Activated CD8-positive, alpha-beta memory T cell treated with anti-CD3 and anti-CD28 coated beads for 24 hours (primary cell): ENCODE data around the gene DAAM2.

ENCODE experiments used
- DNase-seq: peaks from one replicate; pipeline ENCODE4 v3.0.0-alpha.2; 2020

Gene DAAM2

DNA sequence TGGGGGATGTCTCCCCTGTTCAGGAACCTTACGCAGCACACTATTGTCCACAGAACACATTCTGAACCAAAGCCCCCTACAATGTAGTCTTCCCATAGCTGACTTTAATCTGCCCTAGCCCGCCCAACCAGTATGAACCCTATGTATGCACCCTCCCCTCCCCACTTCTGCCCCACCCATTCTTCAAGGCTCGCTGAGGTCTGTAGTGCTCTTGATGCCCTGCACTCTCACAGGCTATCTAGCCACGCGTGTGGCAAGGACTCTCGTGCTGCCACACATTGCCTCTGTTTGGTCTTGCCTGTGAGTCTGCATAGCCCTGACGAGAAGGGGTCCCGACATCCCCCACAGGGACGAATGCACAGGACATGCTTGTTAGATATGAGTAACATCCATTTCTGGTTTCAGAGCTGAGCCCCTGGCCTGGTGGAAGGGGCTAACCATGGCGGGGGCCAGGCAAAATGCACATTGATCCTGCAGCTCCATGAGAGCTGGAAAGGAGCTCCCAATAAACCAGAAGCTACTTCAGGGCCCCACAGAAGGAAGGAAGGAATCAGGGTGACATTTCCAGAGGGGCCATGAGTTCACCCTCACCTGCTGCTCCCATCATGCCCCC lies 119.4 kb downstream of the DAAM2 start:
- no peak for DNase-seq

DNA sequence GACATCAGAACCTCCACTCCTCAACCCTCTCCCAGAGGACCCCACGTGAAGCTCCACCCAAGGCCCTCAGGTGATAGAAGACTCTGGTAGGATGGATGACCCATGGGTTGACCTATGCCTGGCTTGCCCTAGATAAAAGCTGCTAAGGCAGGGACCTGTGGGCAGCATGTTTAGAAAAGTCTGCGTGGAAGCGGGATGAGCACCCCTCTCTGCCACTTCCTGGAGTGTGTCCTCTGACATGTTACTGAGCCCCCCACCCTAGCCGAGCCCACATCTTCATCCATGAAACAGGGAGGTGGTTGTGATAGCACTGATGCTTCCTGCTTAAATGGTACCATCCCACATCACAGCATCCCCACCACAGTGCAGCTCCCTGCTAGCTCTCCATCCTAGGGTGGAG lies 120.3 kb downstream of the DAAM2 start:
- no peak for DNase-seq

DNA sequence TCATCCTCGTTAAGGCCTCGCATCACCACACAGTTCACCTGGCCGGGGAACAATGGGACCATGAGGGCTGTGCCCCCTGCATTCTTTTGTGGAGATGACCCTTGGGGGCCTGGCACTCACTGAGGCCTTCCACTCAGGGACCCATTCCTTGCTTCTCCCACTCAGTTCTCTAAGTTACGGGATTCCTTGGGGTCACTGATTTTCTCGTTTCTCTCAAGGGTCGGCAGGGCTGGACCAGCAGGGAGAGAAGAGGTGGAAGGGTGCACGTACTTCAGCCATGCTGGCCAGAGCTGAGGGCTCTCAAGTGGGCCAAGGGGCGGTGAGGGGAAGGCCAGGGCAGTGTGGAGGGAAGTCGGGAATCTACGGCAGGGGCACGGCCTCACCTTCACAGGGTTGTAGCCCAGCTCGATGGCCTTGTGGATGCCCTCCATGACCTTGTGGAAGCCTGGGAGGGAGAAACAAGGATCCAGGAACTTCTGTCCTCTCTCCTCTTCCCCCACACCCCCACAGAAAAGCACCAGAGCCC lies 121.3 kb downstream of the DAAM2 start:
- no peak for DNase-seq

DNA sequence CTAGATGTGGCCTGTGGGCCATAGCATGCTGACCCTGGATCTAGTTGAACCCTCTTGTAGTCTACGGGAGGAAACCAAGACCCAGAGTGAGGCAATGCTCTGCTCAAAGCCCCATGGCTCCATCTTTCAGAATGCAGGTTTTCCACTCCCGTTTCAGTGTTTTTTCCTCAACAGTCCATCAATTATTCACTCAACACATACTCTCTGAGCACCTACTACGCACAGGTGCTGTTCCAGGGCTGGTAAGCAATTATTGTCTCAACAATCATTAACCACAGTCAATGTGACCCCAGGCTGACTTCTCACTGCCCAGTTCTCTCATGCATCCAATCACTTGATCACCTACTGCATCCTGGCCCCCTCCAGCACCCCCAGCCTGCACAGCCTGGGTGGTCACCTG lies 122.1 kb downstream of the DAAM2 start:
- DNase-seq = no peak

DNA sequence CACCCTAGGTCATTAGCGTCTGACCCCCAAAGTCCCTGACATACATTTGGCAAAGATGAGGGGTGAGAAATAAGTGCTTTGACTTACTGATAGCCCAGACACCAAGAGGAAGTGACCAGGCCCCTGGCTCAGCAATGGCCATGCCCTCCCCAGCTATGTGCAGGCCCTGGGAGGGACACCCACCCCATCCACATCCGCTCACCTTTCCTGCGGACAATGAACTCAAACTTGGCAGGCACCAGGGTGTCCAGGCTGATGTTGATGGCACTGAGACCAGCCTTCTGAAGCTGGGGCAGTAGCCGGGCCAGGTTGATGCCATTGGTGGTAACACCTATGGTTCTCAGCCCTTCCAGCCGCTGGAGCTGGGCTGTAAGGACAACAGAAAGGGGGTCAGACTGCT lies 123.7 kb downstream of the DAAM2 start:
- DNase-seq = no peak

DNA sequence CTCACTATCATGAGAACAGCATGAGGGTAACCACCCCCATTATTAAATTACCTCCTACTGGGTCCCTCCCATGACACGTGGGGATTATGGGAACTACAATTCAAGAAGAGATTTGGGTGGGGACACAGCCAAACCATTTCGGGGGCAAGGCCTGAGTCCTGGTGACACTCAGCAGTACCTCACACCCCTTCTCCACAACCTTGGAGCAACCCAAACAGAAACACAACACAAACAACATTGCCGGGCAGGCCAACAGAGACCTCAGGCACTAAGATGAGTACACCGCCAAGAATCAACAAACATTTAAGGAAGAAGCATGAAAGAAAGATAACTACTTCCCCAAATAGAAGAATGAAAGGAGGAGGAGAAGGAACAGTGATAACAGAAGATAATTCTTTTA lies 125.2 kb downstream of the DAAM2 start:
- DNase-seq = no peak

DNA sequence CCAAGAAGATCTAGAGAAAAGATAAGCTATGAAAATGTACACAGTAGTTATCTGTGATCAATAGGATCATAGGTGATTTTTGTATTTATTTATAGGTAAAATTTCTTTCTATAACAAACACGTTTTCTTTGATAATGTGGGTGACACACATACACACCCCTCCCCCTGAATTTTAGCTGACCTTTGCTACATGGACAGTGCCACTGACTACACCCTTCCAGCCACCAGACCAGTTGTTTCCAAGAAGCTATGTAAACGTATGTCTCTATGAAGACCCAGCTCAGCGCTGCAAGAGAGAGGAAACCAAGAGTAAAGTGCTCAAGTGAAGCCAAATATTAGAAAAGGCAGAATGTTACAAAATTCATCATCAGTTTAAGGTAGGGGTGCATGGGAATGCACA lies 125.8 kb downstream of the DAAM2 start:
- no peak for DNase-seq

DNA sequence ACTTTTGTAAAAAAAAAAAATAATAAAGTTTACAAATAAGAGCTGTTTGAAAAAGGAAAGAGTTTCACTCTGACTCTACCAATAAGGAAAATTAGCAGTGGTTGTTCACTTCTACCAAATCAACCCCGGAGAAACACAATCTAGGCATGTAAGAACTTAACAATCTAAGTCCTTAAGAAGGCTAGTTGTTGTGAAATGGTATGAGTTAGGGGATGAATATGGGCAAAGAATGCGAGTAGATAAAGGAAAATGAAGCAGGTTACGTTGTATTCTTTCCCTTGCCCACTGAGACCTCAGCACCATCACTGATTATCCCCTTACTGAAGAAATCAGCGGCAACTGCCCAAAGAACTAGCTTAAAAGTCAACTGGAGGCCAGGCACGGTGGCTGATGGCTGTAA lies 126.7 kb downstream of the DAAM2 start:
- no peak for DNase-seq

DNA sequence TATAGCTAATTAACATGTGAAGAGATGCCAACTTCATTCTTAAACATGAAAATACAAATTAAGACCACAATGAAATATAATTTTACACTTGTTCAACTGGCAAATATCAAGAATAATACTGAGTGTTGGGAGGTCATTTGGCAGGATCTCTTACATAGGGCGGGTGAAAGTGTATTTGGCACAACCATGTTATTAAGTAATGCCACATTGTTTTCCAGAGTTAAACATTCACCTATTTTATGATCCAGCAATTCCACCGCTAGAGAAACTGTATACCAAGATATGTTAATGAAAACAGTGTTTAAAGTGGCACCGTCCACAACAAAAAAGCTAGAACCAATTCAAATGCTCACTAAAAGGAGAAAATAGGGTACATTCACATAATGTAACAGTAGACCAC lies 128.0 kb downstream of the DAAM2 start:
- no peak for DNase-seq

DNA sequence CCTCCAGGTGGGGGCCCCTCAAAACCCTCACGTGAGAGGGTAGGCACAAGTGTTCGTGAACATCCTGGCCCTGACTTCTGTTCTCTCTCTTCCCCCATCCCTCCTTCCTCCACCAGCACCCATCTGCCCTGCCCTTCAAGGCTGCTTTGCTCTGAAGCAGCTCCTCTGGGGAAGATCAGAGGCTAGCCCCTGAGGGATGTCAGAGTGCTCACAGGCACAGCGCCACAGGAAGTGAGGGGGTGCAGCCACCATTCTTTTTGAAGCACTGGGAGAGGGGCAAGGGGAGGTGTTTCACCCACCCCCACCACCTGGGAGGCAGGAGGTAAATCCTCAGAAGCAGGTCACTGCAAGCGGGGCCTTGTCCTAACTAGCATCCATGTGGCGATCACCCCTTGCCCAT lies 130.6 kb downstream of the DAAM2 start:
- no peak for DNase-seq

DNA sequence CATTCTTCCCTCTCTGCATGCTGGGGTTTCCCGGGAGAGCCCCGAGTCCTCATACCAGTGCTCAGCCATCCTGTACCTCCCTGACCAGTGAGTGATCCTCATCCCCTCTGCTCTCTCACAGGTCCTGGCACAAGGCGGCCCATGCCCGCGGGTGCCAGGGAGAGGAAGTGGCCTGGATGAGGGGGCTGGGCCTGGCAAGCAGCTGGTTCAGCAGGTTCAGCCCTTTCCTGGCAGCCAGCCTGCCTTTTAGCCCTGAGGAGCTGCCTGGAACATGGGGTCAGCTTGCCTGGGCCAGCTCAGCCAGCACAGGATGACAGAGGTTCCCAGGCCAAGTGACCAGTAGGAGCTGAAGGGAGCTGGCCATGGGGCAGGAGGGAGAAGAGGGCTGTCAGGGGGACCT lies 131.2 kb downstream of the DAAM2 start:
- DNase-seq = no peak

DNA sequence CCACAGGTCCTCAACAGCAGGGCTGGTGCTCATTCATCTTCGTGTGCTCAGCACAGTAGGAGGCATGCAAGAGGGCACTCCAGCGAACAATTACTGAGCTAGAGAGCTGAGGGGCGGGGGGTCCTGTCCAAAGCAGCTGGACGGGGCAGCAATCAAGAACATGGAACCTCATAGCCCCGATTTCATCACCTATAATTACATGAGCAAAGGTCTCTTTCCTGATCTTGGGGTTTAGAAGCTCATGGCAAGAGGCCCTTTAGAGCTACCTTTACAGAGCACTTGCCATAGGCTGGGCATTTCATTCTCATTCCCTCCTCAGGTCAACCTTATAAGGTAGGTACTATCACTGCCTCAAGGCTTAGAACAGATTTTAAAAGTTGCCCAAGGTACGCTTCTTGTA lies 131.7 kb downstream of the DAAM2 start:
- DNase-seq = no peak

DNA sequence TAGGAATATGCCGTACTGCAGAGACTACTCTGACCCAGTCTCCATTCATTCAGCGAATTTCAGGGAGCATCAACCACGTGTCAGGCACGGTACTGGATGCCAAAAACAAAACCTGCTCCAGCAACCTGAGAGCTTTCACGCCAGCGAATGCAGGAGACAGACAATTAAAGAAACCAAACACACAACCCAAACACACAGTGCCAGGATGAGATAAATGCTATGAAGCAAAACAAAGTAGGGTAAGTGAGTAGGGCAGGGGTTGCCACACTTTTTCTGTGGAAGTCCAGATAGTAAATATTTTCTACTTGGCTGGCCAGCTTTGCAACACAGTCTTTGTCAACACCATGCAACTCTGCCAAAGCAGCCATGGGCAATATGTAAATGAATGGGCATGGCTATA lies 132.1 kb downstream of the DAAM2 start:
- no peak for DNase-seq

DNA sequence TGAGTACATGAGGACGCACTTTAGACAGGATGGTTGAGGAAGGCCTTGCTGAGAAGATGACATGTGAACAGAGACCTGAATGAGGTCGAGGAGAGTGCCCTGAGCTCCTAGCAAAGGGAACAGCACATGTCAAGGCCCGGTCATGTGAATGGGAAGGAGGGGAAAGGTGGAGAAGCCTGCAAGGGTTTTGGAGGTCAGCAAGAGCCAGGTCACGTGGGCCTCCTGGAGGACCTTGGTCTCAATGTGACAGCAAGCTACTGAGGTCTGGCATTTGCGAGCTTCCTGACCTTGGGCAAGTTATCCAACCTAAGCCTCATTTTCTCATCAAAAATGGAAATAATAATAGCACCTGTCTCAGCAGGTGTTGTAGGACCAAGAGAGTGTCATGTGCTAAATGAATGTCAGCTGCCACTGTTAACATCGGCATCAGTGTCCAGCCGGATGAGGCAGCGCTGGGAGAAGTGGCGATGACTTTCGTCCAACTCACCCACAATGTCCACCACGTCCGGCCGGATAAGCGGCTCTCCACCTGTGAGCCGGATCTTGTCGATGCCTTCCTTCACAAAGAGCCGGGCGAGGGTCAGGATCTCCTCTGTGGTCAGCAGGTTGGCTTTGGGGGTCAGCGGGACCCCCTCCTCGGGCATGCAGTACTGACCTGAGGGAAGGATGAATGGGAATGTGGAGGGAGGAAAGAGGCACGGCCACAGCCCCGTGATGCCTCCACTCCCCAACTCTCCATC lies 133.2 kb downstream of the DAAM2 start:
- no peak for DNase-seq

DNA sequence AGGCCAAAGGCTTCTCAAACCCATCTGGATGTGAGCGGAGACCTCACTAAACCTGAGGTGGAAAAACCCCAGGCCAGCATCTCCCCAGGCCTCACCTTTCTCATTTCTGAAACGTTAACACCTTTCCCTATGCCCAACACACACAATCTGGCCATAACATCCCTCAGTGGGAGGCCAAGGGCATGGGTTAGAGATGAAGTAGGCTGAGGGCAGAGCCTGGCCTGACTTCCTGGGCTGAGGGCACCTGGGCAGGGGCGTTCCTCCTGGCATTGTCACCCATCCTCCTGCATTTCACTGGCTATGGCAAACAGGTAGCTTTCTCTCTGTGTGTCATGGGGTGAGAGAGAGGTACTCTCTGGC lies 133.7 kb downstream of the DAAM2 start:
- no peak for DNase-seq

DNA sequence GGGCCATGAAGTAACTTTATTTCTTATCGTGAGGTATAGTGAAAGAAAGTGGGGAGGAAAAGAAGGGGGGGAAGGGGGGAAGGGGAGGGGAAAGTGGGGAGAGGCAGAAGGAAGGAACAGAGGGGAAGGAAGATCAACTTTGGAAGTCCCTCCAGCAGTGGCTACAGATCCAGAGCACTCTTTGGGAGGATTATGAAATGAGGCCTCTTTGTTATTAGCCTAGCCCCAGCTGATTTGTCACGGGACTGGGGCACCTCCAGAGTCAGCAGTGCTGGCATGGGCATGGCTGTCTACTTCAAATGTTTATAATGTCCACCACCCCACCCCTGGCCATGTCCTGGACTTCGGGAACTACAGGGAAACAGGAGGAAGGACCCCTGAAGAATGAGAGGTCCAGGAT lies 134.5 kb downstream of the DAAM2 start:
- no peak for DNase-seq

DNA sequence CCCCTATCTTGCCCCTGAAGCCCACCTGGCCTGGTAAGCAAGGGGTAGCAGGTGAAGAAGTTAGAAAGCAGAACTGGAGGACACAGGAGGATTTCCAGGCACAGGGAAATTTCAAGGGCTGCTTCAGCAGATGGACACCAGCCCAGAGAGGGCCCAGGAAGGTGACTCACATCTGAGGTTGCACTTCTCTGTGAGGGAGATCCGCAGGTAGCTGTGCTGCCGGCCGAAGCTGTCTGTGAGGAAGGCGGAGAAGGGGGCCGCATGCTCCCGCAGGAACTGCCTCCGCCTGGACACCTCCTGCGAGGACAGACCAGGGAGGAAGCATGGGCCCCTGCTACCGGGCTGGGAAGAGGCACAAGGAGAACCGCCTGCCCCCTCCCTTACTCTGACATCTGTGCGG lies 135.0 kb downstream of the DAAM2 start:
- no peak for DNase-seq

DNA sequence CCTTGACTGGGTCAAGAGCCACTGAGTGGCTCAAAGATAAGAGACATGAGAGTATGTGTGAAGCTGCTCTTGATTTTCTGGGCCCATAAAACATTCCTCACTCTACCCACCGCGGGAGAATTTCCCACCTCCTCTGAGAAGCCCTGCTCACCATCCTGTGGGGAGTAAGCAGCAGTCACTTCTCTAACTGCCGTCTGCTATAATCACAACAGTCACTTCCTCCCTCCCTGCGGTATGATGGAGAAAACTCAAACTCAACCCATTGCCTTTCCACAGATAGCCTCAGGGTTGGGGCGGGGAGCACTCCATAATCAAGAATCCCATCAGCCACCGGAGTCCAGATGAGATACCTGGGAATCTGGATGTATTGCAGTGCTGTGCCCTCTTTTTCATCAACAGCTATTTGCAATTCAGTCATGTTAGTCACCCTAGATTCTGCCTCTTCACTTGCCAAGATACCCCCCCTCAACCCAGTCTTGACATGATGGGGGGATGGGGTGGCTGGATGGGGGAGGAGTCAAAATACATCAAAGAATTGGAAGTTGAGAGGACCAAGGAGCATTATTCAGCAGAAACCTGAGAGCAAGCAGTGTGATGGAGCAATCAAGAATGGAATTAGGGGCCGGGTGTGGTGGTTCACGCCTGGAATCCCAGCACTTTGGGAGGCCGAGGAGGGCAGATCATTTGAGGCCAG lies 137.0 kb downstream of the DAAM2 start:
- no peak for DNase-seq

DNA sequence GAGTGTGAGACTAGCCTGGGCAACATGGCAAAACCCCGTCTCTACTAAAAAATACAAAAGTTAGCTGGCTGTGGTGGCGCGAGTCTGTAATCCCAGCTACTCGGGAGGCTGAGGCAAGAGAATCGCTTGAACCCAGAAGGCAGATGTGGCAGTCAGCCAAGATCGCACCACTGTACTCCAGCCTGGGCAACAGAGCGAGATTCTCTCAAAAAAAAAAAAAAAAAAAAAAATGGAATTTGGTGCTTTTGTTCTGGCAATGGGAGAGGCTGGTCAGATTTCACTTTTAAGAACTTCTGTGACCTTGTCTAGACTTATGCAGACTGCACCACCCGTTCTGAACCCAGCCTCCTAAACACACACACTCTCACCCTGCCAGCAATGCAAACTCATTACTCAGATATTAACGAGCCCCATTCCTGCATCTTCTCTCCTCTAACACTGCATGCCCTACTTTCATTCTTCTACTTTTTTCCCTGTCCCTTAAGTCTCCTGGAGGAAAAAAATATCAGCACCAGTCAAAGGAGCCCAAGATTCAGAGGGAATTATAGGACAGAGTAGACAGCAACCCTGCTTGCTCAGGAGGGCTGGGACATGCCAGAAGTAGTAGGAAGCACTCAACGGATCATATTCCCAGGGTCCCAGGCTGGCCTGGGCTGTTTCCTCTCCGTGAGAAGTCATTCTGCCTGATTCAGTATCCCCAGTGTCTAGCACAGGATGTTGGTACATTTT lies 137.7 kb downstream of the DAAM2 start:
- DNase-seq = no peak

DNA sequence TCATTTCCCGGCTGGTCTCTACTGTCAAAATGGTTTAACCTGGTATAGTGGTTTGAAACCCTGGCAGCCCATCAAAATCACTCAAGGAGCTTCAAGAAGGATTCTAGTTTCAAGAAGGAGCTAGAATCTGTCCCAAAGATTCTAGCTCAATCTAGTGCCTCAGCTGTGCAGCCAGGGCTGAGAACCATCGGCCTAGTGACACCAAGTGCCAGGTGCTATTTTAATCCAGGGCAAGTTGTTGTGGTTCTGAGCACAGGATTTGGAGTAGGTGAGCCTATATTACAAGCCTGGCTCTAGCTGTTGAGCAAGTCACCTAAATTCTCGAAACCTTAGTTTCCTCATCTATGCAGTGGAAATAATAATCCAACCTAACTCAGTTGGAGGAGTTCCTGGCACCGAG lies 138.4 kb downstream of the DAAM2 start:
- DNase-seq = no peak

DNA sequence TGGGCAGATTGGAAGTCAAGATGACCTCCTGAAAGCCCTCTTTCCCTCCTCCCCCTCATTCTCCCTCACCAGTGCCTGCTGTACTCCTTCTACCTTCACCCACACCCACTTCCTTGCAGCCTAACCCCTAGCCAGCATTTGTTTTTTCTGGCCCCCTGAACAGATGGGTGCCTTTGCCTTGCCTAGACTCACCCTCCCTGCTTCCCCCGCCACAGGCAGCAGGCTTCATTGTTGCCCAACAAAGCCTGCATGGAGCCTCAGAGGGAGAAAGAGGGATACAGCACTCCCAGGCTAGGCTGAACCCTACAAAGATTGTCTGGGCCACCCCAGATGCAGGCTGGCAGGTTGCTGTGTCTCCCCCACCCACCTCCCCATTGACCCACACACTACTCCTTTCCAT lies 139.4 kb downstream of the DAAM2 start:
- no peak for DNase-seq

DNA sequence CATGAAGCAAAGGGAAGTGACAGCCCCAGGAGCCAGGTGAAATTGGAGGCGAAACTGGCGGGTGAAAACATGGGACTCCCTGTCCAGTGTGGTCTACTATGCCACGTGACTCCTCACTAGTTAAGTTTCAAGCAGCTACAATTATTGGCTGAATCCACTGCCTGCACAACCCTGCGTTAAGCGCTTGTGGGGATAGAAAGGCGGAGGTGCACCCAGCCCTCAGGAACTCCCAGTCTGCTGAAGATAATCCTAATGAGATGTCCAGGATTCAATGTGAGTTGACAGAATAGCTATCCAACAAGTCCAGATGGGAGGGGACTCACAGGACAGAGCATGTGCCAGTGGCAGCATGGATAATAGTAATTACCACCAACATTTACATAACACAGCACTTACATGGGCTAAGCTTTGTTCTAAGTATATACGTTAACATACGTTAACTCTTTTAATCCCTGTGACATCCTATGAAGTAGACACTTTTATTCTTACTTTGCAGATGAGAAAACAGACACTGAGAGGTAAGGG lies 140.3 kb downstream of the DAAM2 start:
- DNase-seq = no peak

DNA sequence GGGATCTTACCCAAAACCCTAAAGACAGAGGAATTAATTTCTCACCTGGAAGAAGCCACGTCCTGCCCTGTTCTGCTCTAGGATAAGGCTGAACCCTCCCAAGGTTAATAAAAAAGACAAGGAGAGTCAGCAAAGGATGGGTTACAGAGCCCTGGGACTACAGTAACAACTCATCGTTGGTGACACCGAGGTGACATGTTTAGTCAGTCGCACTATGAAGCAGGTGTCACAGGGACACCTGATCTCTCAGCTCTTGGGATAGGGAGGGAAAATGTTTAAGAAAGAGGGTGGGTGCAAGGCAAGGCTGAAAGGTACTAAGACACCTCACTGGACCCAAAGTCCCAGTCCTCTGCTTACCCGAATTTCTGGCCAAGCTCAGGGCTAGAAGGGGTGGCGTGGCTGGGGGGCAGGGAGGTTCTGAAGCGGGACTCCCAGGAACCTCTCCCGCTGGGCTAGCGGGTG lies 141.5 kb downstream of the DAAM2 start:
- no peak for DNase-seq
